ENCODE data around the gene IL7R. TPM values are rescaled to one million over a fixed set of nuclear protein-coding genes. Genes with fewer than 3 reads are reported as not detected.

The IL7R gene
- total and polyA plus RNA-seq, 8 donors, result 2.2 to 124 (median 7.5) TPM

DNA sequence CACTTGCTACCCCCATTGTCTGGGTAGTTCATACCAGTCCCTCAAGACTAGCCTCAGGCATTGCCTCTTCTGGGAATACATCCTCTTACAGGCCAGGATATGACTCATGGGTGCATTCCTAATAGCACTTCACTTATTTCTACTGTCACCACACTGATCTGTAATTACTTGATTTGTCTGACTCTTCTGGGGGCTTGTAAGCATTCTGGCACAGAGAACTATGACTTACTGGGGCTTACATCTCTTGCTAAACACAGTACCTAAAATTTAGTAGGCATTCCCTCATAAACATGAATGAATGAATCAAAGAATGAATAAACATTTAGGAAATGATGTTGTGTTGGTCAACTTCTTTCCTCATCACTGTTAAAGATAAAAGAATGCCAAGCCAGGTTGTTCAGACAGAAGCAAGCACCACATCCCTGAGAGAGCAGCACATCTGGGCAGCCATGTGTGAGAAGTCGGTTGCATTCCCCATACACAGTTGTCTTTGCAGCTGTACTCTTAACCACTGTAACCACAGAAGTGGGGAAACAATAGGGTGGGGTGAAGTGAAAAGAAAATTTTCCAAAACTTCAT, 27.6 kb downstream of the IL7R start:
- no peak for TF ChIP-seq EP300 (IDR thresholded peaks at IDR 0.05)
- TF ChIP-seq, protein P1, sequence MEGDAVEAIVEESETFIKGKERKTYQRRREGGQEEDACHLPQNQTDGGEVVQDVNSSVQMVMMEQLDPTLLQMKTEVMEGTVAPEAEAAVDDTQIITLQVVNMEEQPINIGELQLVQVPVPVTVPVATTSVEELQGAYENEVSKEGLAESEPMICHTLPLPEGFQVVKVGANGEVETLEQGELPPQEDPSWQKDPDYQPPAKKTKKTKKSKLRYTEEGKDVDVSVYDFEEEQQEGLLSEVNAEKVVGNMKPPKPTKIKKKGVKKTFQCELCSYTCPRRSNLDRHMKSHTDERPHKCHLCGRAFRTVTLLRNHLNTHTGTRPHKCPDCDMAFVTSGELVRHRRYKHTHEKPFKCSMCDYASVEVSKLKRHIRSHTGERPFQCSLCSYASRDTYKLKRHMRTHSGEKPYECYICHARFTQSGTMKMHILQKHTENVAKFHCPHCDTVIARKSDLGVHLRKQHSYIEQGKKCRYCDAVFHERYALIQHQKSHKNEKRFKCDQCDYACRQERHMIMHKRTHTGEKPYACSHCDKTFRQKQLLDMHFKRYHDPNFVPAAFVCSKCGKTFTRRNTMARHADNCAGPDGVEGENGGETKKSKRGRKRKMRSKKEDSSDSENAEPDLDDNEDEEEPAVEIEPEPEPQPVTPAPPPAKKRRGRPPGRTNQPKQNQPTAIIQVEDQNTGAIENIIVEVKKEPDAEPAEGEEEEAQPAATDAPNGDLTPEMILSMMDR (IDR thresholded peaks at IDR 0.05), result no peak
- no peak for TF ChIP-seq POLR2A (IDR thresholded peaks at IDR 0.05)
- TF ChIP-seq POLR2AphosphoS5 (IDR thresholded peaks at IDR 0.05), result no peak
- 50 to 76% (median 69%) methylated on average over 1 of the region's 1 CpG for WGBS, 5 donors
- H3K36me3 ChIP-seq, result no peaks in the 10 kb centered on the region

DNA sequence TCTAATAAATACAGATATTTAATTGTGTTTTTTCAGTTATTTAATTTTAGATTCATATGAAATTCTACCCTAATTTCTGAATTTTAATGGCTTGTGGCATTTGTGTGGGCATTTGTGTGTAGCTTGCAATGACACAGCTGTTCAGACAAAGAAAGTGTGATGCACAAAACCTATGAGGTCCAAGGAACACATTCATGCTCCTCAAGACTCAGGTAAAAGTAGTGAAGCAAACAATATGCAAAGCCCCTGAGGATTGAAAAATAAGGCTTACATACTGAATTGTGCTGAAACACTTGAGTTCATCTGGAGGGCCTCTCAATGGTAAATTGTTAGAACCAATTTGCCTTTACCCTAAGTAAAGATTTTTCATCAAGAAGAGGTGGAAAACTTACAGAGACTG, 28.1 kb downstream of the IL7R start:
- no peak overlapping the region for H3K4me3 ChIP-seq
- no peaks in the 10 kb centered on the region for H3K4me1 ChIP-seq
- no peak overlapping the region for H3K27ac ChIP-seq
- no peaks in the 10 kb centered on the region for H3K9me3 ChIP-seq
- no peak for DNase-seq
- no peaks in the 10 kb centered on the region for H3K27me3 ChIP-seq
- TF ChIP-seq, protein P1 (IDR thresholded peaks at IDR 0.05), result no peak
- no peak for TF ChIP-seq POLR2AphosphoS5 (IDR thresholded peaks at IDR 0.05)
- no peak for TF ChIP-seq EP300 (IDR thresholded peaks at IDR 0.05)
- intact Hi-C loops (cut with DNase I; ENCODE audit: low total_unique reads), result no loop called here
- H3K36me3 ChIP-seq, result no peaks in the 10 kb centered on the region

More for the DNA sequence above, 27.6 kb downstream of the IL7R start:
- Histone ChIP-seq H3K27me3 (no peaks in the 10 kb centered on the region), H3K4me3 (no peak overlapping the region), H3K4me1 (no peaks in the 10 kb centered on the region), H3K27ac (no peak overlapping the region), H3K9me3 (no peaks in the 10 kb centered on the region)
- no peak for DNase-seq
- intact Hi-C loops (cut with DNase I; ENCODE audit: low total_unique reads), result no loop called here

DNA sequence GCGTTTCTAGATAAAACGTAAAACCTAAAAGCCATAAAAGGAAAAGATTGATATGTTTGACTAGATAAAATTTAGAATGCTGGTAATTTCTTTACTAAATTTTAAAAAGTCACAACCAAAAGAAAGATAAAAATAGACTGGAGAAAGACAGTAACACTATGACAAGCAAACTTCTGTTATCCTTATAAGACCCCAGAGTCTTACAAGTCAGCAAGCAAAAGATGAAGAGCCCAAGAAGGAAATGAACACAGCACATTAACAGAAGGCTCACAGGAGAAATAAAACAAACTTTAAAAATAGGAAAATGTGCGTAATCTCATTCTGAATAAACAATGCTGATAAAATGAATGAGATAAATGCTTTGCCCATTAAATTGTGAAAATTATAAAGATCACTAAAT, 29.7 kb downstream of the IL7R start:
- no peak overlapping the region for H3K4me3 ChIP-seq
- 58 to 78% (median 72%) methylated on average over 3 of the region's 3 CpGs for WGBS, 5 donors
- no peak for DNase-seq
- no peak for TF ChIP-seq EP300 (IDR thresholded peaks at IDR 0.05)
- TF ChIP-seq POLR2A (IDR thresholded peaks at IDR 0.05), result no peak
- TF ChIP-seq POLR2AphosphoS5 (IDR thresholded peaks at IDR 0.05), result no peak
- TF ChIP-seq, protein P1 (IDR thresholded peaks at IDR 0.05), result no peak
- no peak overlapping the region for H3K27ac ChIP-seq
- H3K9me3 ChIP-seq, result no peaks in the 10 kb centered on the region
- no peaks in the 10 kb centered on the region for H3K36me3 ChIP-seq
- H3K4me1 ChIP-seq, result no peaks in the 10 kb centered on the region
- intact Hi-C loops (cut with DNase I; ENCODE audit: low total_unique reads), result no loop called here
- no peaks in the 10 kb centered on the region for H3K27me3 ChIP-seq

DNA sequence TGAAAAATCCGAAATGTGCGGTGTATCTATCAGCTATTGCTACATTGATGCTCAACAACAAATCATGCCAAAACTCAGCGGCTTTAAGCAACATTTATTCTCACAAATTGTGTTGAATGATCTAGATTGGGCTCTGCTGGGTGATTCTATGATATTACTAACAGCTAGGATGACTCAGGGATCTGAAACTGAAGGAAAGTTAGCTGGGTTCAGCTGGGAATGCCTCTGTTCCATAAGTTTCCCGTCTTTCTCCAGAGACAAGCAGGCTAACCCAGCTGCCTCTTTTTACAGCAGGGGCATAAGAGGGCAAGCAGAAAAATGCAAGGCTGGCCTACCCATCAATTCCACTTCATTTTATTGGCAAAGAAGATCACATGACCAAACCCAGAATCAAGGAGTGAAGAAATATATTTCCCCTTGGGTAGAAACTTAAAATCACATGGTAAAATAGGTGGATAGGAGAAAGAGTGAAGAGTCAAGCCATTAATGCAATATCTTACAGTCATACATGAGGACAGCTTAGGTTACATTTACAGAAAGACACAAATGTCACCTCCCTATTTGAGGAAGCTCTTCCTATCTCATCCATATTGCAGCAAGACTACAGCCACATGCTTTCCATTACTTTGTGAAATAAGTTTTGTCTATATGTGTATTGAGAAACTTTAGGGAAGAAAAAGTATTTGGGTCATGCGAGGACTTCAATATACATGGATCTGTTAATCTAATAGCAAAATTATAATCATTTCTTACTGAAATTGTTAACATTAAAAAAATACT, 30.8 kb downstream of the IL7R start:
- Histone ChIP-seq H3K4me3 (no peak overlapping the region), H3K9me3 (no peaks in the 10 kb centered on the region), H3K4me1 (no peaks in the 10 kb centered on the region), H3K27me3 (no peaks in the 10 kb centered on the region), H3K36me3 (no peaks in the 10 kb centered on the region), H3K27ac (no peak overlapping the region)
- no peak for TF ChIP-seq POLR2AphosphoS5 (IDR thresholded peaks at IDR 0.05)
- TF ChIP-seq, protein P1 (IDR thresholded peaks at IDR 0.05), result no peak
- no peak for TF ChIP-seq POLR2A (IDR thresholded peaks at IDR 0.05)
- no peak for TF ChIP-seq EP300 (IDR thresholded peaks at IDR 0.05)
- DNase-seq, result no peak
- 50 to 61% (median 56%) methylated on average over 5 of the region's 5 CpGs for WGBS, 5 donors
- intact Hi-C loops (cut with DNase I; ENCODE audit: low total_unique reads), result no loop called here
